Activated T-cell treated with anti-CD3 and anti-CD28 coated beads for 4 hours (primary cell): ENCODE measurements around the gene KRT7.

ENCODE experiments used
- DNase-seq: peaks from one replicate; pipeline ENCODE4 v3.0.0-alpha.2; 2020

The KRT7 gene

GRCh38 chr12:52232674-52233461 is at the start of gene KRT7:
Gene KRT7 (plus strand): TSS chr12:52233243. CDS start chr12:52233297, 54 bp downstream.
- no peak for DNase-seq

- DNase-seq, result no peak
Observed at GRCh38 chr12:52183544-52183910, 49.5 kb upstream of the KRT7 start.

DNA sequence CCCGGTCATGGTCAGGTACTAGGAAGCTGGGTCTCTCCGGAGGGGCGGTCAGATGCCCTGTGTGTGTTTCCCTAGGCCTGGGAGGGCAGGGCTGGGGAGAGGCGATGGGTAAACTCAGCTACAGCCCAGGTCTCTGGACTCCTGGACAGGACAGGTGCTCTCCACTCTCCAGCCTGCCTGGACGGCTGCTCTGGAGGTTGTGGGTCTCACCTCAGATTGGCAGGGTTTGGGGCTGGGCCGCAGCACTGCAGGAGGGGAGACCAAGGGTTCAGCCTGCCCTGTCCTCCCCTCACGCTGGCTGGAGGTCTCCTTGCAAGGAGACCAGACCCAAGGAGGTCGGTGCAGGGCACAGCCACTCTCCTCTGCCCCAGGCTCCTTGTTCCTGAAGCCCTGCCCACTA is 49.1 kb upstream of the KRT7 start:
- no peak for DNase-seq

DNA sequence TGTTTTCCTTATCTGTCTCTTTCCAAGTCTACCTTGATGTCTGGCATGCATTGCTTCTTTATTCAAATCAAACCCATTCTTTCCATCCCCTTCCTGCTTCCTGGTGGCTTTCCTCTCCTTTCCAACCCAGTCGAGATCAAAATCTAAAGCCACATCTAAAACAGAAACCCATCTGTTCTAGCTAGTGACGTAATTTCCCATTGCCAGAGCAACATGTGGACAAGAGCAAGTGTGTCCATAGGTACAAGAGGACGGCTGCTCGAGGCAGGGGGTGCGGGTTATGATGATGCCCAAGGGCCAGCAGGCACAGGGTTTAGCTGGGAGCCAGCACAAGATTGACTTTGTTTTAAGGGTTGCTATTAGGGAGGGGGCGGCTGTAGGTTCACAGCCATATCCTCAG is 48.2 kb upstream of the KRT7 start:
- DNase-seq, result no peak

DNA sequence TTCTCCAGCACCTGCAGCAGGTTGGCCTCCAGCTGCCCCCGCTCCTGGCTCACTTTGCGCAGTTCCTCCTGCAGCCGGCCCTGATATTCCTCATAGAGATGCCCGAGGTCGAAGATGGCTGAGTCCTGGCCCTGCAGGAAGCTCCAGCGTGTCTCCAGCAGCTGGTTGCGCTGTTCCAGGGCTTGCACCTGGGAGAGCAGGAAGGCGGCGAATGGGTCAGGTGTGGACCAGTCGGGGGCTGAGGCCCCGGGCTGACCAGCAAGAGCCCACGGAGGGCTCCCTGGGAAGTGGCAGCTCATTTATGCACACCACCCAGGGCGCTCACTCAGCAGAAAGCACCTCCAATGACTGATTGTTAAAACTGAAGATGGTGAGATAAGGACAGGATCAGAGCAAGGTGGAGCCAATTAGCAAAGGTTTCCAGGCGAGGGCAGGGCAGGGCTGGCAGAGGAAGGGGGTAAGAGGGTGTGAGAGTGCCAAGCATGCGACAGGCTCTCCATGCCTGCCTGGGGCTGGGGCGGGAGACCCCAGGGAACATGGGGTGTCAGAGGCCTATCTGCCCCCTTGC is 47.6 kb upstream of the KRT7 start:
- DNase-seq, result no peak

DNA sequence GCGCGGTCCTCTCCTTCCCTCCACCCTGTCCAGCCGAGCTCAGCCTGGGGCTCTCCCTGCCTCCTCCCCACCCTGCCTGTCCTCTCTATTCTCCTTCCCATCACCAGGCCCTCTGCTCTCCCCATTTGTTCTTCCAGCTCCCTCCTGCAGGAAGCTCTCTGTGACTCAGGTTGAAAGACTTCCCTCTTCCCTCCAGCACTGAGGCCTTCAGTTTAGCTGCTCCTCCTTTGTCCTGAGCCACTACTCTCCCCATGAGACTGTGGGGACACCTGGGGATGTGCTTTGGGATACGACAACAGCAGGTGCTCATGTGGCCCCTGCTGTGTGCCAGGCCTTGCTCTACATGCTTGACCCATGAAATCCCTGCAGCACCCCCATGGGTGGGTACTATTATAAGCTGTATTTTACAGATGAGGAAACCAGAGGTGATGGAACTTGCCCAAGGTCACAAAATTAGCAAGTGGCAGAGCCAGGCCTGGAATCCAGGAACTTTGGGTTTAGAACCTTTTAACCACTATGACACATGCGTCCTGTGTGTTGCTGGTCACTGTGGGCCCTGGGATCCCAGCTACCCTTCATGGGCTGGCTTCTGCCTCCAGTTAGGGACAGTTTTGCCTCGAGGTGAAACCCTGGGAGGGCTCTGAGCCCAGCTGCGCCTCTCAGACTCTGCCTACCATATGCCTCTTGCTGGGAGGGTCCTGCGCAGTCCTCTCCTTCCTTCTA is 46.8 kb upstream of the KRT7 start:
- DNase-seq, result no peak

GRCh38 chr12:52187206-52187605 is 45.8 kb upstream of the KRT7 start:
- no peak for DNase-seq

GRCh38 chr12:52187640-52188039 is 45.4 kb upstream of the KRT7 start:
- no peak for DNase-seq

DNA sequence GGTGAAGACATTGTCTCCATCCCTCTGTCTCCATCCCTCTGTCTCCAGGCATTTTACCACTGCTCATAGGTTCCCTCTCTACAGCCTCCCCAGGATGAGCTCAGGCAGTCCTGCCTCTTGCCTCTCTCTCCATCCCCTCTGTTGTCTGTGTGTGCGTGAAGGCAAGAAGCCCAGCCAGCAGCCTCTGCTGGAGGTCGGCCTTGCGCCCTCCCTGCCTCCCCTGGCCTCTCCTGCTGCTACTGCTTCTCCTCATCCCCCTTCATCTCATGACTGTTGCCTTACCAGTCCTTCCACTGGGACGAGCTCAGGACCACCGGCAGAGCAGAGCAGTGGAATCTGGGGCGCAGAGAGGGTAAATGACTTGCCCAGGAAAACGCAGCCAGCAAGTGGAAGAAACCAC is 44.4 kb upstream of the KRT7 start:
- no peak for DNase-seq

- DNase-seq, result no peak
Observed at GRCh38 chr12:52189376-52190174, 43.5 kb upstream of the KRT7 start.

GRCh38 chr12:52190860-52191729 is 41.9 kb upstream of the KRT7 start:
- DNase-seq, result no peak

- no peak for DNase-seq
Observed at GRCh38 chr12:52191841-52192791, 40.9 kb upstream of the KRT7 start, which contains the start of gene KRT80. Gene KRT80 (minus strand): TSS chr12:52192014. CDS start chr12:52191902, 112 bp downstream.

DNA sequence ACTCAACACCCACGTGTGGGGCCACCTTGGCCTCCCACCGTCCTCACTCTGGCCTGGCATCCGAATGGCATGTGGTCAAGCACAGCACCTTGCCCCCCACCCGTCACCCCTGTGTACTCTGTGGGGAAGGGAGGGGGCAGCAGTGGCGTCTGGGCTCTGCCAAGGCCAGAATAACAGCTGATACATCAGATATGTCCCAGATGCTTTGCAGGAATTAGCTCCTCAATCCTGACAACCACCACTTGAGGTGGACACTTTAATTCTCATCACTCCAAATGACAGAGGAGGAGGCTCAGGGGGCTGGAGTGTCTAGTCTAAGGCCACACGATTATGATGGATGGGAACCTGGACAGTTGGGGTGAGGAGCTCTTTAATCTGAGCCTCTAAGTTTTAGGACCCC is 39.5 kb upstream of the KRT7 start:
- no peak for DNase-seq

DNA sequence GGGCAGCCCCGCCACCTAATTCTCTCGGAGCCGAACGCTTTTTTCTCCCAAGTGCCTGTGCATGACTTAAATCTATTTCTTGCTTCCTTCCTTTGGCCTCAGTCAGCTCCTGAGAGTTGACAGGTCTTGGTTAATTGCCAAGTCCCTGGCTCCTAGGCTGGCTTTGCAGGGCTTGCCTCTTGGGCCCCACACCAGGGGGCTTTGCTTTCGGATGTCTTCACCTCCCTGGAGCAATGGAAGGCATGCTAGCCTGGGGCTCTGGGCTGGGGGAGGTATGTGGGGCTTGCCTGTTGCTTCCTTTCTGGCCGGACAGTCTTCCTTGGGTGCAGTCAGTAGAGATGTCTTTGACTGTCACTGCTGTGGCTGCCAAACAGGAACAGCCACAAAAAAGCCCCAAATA is 39.1 kb upstream of the KRT7 start:
- DNase-seq, result no peak

- DNase-seq, result no peak
Observed at GRCh38 chr12:52195065-52195730, 37.8 kb upstream of the KRT7 start.

GRCh38 chr12:52197371-52198231 is 35.4 kb upstream of the KRT7 start:
- DNase-seq, result no peak

GRCh38 chr12:52198454-52199215 is 34.4 kb upstream of the KRT7 start:
- DNase-seq, result no peak

DNA sequence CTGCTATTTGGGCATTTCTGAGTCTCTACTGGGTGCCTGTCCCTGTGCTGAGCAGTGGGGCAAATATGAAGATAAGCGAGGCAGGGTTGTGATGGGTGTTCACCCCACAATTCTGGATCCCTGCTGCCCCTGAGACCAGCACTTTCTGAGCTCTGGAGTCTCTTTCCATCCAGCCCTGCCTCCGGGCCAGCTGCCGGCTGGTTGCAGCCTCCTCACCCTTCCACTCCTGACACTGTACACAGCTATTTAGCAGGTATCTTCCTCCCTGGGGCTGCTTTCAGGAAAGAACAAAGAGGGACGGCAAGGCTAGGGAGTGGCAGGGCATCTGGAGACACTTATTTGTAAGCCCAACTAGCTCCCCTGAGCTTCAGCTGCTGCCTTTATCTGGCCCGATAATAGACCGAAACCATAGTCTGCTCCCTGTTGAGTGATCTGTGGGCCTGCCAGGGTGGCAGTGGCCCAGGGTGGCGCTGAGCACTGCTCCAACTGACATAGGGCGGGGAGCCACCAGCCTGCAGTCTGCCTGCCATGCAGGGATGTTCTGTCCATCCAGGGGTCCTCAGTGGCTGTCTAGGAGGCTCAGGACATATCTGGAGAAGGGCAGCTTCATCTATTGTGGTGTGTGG is 33.6 kb upstream of the KRT7 start:
- no peak for DNase-seq
